HFF-Myc (cell line): Measurements from ENCODE around the gene PSORS1C1.

Experiments
- DNase-seq: peaks from one replicate; pipeline ENCODE4 v3.0.0-alpha.2; 2011; ENCODE audit warnings: low read depth; ENCODE audit errors: extremely low read depth
- H3K4me3 ChIP-seq: replicated peaks from 2 replicates; pipeline ENCODE4 v1.5.1; 2011; ENCODE audit warnings: low read depth, mild to moderate bottlenecking, control low read depth, low read length
- TF ChIP-seq, protein P1 (sequence below): IDR thresholded peaks from 2 replicates; pipeline ENCODE4 v1.5.1; 2012; ENCODE audit warnings: mild to moderate bottlenecking, low read depth, low read length, control low read depth; ENCODE audit errors: missing control alignments

PSORS1C1 gene

GRCh38 chr6:31094389-31094881 lies 20.2 kb upstream of the PSORS1C1 start:
- TF ChIP-seq, protein P1, sequence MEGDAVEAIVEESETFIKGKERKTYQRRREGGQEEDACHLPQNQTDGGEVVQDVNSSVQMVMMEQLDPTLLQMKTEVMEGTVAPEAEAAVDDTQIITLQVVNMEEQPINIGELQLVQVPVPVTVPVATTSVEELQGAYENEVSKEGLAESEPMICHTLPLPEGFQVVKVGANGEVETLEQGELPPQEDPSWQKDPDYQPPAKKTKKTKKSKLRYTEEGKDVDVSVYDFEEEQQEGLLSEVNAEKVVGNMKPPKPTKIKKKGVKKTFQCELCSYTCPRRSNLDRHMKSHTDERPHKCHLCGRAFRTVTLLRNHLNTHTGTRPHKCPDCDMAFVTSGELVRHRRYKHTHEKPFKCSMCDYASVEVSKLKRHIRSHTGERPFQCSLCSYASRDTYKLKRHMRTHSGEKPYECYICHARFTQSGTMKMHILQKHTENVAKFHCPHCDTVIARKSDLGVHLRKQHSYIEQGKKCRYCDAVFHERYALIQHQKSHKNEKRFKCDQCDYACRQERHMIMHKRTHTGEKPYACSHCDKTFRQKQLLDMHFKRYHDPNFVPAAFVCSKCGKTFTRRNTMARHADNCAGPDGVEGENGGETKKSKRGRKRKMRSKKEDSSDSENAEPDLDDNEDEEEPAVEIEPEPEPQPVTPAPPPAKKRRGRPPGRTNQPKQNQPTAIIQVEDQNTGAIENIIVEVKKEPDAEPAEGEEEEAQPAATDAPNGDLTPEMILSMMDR, result no peak
- DNase-seq, result no peak
- H3K4me3 ChIP-seq, result no peak overlapping the region

- no peak overlapping the region for H3K4me3 ChIP-seq
- DNase-seq, result no peak
Observed at GRCh38 chr6:31096215-31096614, 18.4 kb upstream of the PSORS1C1 start.

DNA sequence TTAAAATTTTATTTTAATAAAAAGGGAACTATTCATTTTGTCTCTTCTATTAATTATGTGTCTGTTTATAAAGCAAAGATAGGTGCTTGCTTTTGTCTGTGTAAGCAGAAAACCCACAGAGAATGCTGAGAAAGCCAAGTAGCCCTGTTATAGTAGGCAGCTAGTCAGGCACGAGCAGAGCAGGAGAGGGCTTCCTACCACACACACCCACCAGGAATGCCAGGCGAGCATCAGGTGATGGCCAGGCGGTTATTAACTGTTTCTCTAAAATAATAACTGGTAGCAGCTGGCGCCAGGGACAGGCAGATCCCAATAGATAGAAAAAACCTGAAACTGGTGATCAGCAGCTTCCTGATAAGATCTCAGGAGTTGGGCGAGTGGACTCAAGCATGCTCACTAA lies 17.9 kb upstream of the PSORS1C1 start:
- TF ChIP-seq, protein P1, result no peak
- no peak overlapping the region for H3K4me3 ChIP-seq
- no peak for DNase-seq

More at GRCh38 chr6:31096215-31096614, 18.4 kb upstream of the PSORS1C1 start:
- TF ChIP-seq, protein P1, result no peak

GRCh38 chr6:31098449-31098938 lies 16.1 kb upstream of the PSORS1C1 start:
- no peak for DNase-seq
- TF ChIP-seq, protein P1, result no peak
- H3K4me3 ChIP-seq, result no peak overlapping the region

GRCh38 chr6:31103136-31103535 lies 11.5 kb upstream of the PSORS1C1 start:
- no peak for DNase-seq
- TF ChIP-seq, protein P1, result no peak

GRCh38 chr6:31107052-31107451 lies 7.5 kb upstream of the PSORS1C1 start:
- H3K4me3 ChIP-seq, result no peak overlapping the region
- DNase-seq, result no peak
- TF ChIP-seq, protein P1, result no peak

More at GRCh38 chr6:31103136-31103535, 11.5 kb upstream of the PSORS1C1 start:
- no peak overlapping the region for H3K4me3 ChIP-seq
